Stimulated activated CD8-positive, alpha-beta memory T cell treated with anti-CD3 and anti-CD28 coated beads, Interleukin-15, amount 100 ng/mL, for 24 hours (primary cell): ENCODE data around the gene ADAMTS9.

Experiments
- DNase-seq: peaks from one replicate; pipeline ENCODE4 v3.0.0-alpha.2; 2020; ENCODE audit warnings: low read depth

Gene ADAMTS9

GRCh38 chr3:64687781-64688604 is at the start of gene ADAMTS9:
Gene ADAMTS9, minus strand, starts transcription at chr3:64688000. Its CDS starts 343 bp downstream, at chr3:64687657.
- no peak for DNase-seq

GRCh38 chr3:64732576-64732975 is 44.8 kb upstream of the ADAMTS9 start:
- DNase-seq = no peak

- DNase-seq = no peak
Observed at GRCh38 chr3:64730681-64731080, 42.9 kb upstream of the ADAMTS9 start.

- no peak for DNase-seq
Observed at GRCh38 chr3:64728994-64729393, 41.2 kb upstream of the ADAMTS9 start.

GRCh38 chr3:64728428-64728827 is 40.6 kb upstream of the ADAMTS9 start:
- DNase-seq = no peak

GRCh38 chr3:64726414-64727090 is 38.8 kb upstream of the ADAMTS9 start:
- DNase-seq = no peak

GRCh38 chr3:64718976-64719375 is 31.2 kb upstream of the ADAMTS9 start:
- DNase-seq = no peak

GRCh38 chr3:64717872-64718613 is 30.2 kb upstream of the ADAMTS9 start:
- no peak for DNase-seq

- DNase-seq = no peak
Observed at GRCh38 chr3:64717411-64717810, 29.6 kb upstream of the ADAMTS9 start.

- DNase-seq = no peak
Observed at GRCh38 chr3:64716110-64716710, 28.4 kb upstream of the ADAMTS9 start.

GRCh38 chr3:64715211-64715982 is 27.6 kb upstream of the ADAMTS9 start:
- no peak for DNase-seq

- no peak for DNase-seq
Observed at GRCh38 chr3:64708456-64708855, 20.7 kb upstream of the ADAMTS9 start.

GRCh38 chr3:64705946-64706345 is 18.1 kb upstream of the ADAMTS9 start:
- no peak for DNase-seq

GRCh38 chr3:64696896-64697295 is 9.1 kb upstream of the ADAMTS9 start:
- no peak for DNase-seq

- DNase-seq = no peak
Observed at GRCh38 chr3:64694114-64694513, 6.3 kb upstream of the ADAMTS9 start.

GRCh38 chr3:64693031-64693430 is 5.2 kb upstream of the ADAMTS9 start:
- DNase-seq = no peak

- DNase-seq = no peak
Observed at GRCh38 chr3:64691051-64691450, 3.3 kb upstream of the ADAMTS9 start.

GRCh38 chr3:64687086-64687780 is 567 bp downstream of the ADAMTS9 start:
- no peak for DNase-seq

GRCh38 chr3:64686446-64686908 is 1.3 kb downstream of the ADAMTS9 start:
- DNase-seq = no peak

GRCh38 chr3:64685800-64686445 is 1.9 kb downstream of the ADAMTS9 start:
- no peak for DNase-seq
